Panc1 (cell line): ENCODE measurements around the gene HS1BP3.

Source experiments
- POLR2AphosphoS5 ChIP-seq: IDR thresholded peaks from 2 replicates; pipeline ENCODE4 v1.6.1; 2012; ENCODE audit warnings: mild to moderate bottlenecking, low read depth, low read length, moderate library complexity
- SIN3A ChIP-seq: IDR thresholded peaks from 2 replicates; pipeline ENCODE4 v1.6.1; 2012; ENCODE audit warnings: low read depth, mild to moderate bottlenecking, low read length, moderate library complexity, borderline replicate concordance; ENCODE audit not compliant: insufficient read depth
- TCF7L2 ChIP-seq: IDR thresholded peaks from 2 replicates; pipeline ENCODE4 v1.6.1; 2011; ENCODE audit warnings: mild to moderate bottlenecking, low read depth, low read length, inconsistent platforms
- TF ChIP-seq, protein P1 (sequence below): fragments of 450-650 bp; IDR thresholded peaks from 2 replicates; pipeline ENCODE4 v1.5.1; 2017; ENCODE audit warnings: mild to moderate bottlenecking
- TF ChIP-seq, protein P2 (sequence below), 2 experiments: IDR thresholded peaks; 2 replicates each; pipeline ENCODE4 v1.6.1; 2011 to 2012; ENCODE audit warnings: low read depth in 2 of 2, control low read depth in 1 of 2, low read length in 1 of 2, mild to moderate bottlenecking in 1 of 2, moderate library complexity in 1 of 2; ENCODE audit not compliant: insufficient read depth in 1 of 2

- TF ChIP-seq, protein P1, sequence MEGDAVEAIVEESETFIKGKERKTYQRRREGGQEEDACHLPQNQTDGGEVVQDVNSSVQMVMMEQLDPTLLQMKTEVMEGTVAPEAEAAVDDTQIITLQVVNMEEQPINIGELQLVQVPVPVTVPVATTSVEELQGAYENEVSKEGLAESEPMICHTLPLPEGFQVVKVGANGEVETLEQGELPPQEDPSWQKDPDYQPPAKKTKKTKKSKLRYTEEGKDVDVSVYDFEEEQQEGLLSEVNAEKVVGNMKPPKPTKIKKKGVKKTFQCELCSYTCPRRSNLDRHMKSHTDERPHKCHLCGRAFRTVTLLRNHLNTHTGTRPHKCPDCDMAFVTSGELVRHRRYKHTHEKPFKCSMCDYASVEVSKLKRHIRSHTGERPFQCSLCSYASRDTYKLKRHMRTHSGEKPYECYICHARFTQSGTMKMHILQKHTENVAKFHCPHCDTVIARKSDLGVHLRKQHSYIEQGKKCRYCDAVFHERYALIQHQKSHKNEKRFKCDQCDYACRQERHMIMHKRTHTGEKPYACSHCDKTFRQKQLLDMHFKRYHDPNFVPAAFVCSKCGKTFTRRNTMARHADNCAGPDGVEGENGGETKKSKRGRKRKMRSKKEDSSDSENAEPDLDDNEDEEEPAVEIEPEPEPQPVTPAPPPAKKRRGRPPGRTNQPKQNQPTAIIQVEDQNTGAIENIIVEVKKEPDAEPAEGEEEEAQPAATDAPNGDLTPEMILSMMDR, result no peak
- TF ChIP-seq POLR2AphosphoS5, result no peak
- TF ChIP-seq, protein P2, sequence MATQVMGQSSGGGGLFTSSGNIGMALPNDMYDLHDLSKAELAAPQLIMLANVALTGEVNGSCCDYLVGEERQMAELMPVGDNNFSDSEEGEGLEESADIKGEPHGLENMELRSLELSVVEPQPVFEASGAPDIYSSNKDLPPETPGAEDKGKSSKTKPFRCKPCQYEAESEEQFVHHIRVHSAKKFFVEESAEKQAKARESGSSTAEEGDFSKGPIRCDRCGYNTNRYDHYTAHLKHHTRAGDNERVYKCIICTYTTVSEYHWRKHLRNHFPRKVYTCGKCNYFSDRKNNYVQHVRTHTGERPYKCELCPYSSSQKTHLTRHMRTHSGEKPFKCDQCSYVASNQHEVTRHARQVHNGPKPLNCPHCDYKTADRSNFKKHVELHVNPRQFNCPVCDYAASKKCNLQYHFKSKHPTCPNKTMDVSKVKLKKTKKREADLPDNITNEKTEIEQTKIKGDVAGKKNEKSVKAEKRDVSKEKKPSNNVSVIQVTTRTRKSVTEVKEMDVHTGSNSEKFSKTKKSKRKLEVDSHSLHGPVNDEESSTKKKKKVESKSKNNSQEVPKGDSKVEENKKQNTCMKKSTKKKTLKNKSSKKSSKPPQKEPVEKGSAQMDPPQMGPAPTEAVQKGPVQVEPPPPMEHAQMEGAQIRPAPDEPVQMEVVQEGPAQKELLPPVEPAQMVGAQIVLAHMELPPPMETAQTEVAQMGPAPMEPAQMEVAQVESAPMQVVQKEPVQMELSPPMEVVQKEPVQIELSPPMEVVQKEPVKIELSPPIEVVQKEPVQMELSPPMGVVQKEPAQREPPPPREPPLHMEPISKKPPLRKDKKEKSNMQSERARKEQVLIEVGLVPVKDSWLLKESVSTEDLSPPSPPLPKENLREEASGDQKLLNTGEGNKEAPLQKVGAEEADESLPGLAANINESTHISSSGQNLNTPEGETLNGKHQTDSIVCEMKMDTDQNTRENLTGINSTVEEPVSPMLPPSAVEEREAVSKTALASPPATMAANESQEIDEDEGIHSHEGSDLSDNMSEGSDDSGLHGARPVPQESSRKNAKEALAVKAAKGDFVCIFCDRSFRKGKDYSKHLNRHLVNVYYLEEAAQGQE (IDR thresholded peaks at IDR 0.05; ENCODE audit: insufficient read depth in 1 of 2, low read depth in 2 of 2, low read length in 1 of 2), result no peak
- no peak for TF ChIP-seq TCF7L2
- no peak for TF ChIP-seq SIN3A
These were observed 30.0 kb upstream of the HS1BP3 start for GRCh38 chr2:20680744-20681375.
